Activated CD8-positive, alpha-beta memory T cell treated with anti-CD3 and anti-CD28 coated beads for 24 hours (primary cell): ENCODE measurements around the gene WBP2.
"Not testable (repeated sequence)": the region's sequence is repeated elsewhere in the genome, so short reads cannot be mapped to it uniquely, and the experiment has no call there.

ENCODE experiments used
- DNase-seq: peaks from one replicate; pipeline ENCODE4 v3.0.0-alpha.2; 2020

WBP2 gene

GRCh38 chr17:75865404-75866188, 10.5 kb upstream of the WBP2 start:
- DNase-seq = not testable (repeated sequence)

- DNase-seq = not testable (repeated sequence)
Measured at GRCh38 chr17:75864887-75865286, 9.8 kb upstream of the WBP2 start.

GRCh38 chr17:75864448-75864871, 9.3 kb upstream of the WBP2 start:
- no peak for DNase-seq

- DNase-seq = no peak
Measured at GRCh38 chr17:75861927-75862317, 6.8 kb upstream of the WBP2 start.

- not testable (repeated sequence) for DNase-seq
Measured at GRCh38 chr17:75859358-75859757, 4.2 kb upstream of the WBP2 start.

GRCh38 chr17:75856062-75856756, 1.1 kb upstream of the WBP2 start:
- DNase-seq = peak; percentile 82

GRCh38 chr17:75854881-75855309, 240 bp downstream of the WBP2 start:
- no peak for DNase-seq

- no peak for DNase-seq
Measured at GRCh38 chr17:75854101-75854748, 910 bp downstream of the WBP2 start.

- DNase-seq = no peak
Measured at GRCh38 chr17:75853433-75853832, 1.7 kb downstream of the WBP2 start.

GRCh38 chr17:75851693-75851991, 3.5 kb downstream of the WBP2 start:
- DNase-seq = not testable (repeated sequence)

GRCh38 chr17:75850928-75851692, 4.0 kb downstream of the WBP2 start:
- no peak for DNase-seq

GRCh38 chr17:75849724-75850123, 5.4 kb downstream of the WBP2 start:
- DNase-seq = no peak

- no peak for DNase-seq
Measured at GRCh38 chr17:75849279-75849646, 5.9 kb downstream of the WBP2 start.

- DNase-seq = peak; percentile 92
Measured at GRCh38 chr17:75848523-75849278, 6.4 kb downstream of the WBP2 start.

- no peak for DNase-seq
Measured at GRCh38 chr17:75847614-75848522, 7.3 kb downstream of the WBP2 start.

- no peak for DNase-seq
Measured at GRCh38 chr17:75846692-75847613, 8.2 kb downstream of the WBP2 start.

- no peak for DNase-seq
Measured at GRCh38 chr17:75845933-75846691, 9.0 kb downstream of the WBP2 start.

- peak; percentile 82 for DNase-seq
Measured at GRCh38 chr17:75845058-75845711, 9.9 kb downstream of the WBP2 start.

- no peak for DNase-seq
Measured at GRCh38 chr17:75844530-75845057, 10.5 kb downstream of the WBP2 start.
